ENCODE results near the gene ARHGAP31. TPM values are rescaled to one million over a fixed set of nuclear protein-coding genes. Genes with fewer than 3 reads are reported as not detected.
"Not testable (repeated sequence)": the region's sequence is repeated elsewhere in the genome, so short reads cannot be mapped to it uniquely, and the experiment has no call there.

The ARHGAP31 gene
- total RNA-seq, 1 experiment from 2014 or later: 12.0 TPM

DNA sequence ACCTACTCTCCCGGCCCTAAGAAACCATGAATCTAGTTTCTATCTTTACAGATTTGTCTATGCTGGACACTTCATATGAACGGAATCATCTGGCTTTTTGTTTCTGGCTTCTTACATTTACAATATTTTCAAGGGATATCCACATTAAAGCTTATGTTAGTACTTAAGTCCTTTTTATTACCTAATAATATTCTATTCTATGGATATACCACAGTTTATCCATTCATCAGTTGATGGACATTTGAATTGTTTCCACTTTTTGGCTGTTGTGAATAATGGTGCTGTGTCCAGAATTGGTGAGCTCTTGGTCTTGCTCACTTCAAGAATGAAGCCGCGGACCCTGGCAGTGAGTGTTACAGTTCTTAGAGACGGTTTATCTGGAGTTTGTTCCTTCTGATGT lies 42.6 kb downstream of the ARHGAP31 start:
- Histone ChIP-seq H3K27me3 (replicated peaks; ENCODE audit: insufficient read depth, low read depth, low read length, poor library complexity) (no peaks in the 10 kb centered on the region), H3K36me3 (ENCODE audit: insufficient read depth, low read length, poor library complexity, severe bottlenecking) (no peaks in the 10 kb centered on the region), H3K4me1 (ENCODE audit: insufficient read depth, low read length, poor library complexity, severe bottlenecking) (peaks cover 4% of the 10 kb centered on the region), H3K27ac (ENCODE audit: low read depth, low read length, poor library complexity, severe bottlenecking) (no peak overlapping the region), H3K9me3 (ENCODE audit: low read depth, low read length, poor library complexity, severe bottlenecking) (peaks cover 4% of the 10 kb centered on the region), H3K4me3 (ENCODE audit: low read depth, low read length, poor library complexity, severe bottlenecking) (no peak overlapping the region)
- ChIA-PET CTCF (no interaction called here), POLR2A (ENCODE audit: low non-redundant PET) (no interaction called here)
- no peak for DNase-seq (ENCODE audit: low spot score)
- no TSS peak for BruUV-seq (replicated peaks)
- intact Hi-C loops (cut with micrococcal nuclease; ENCODE audit: unreplicated experiment): no loop called here
- TF ChIP-seq CTCF (conservative IDR thresholded peaks at IDR 0.05; ENCODE audit: low read depth, low read length) (no peak), EZH2 (IDR thresholded peaks at IDR 0.05; ENCODE audit: borderline replicate concordance, low read depth, low read length, poor library complexity, severe bottlenecking) (no peak)

DNA sequence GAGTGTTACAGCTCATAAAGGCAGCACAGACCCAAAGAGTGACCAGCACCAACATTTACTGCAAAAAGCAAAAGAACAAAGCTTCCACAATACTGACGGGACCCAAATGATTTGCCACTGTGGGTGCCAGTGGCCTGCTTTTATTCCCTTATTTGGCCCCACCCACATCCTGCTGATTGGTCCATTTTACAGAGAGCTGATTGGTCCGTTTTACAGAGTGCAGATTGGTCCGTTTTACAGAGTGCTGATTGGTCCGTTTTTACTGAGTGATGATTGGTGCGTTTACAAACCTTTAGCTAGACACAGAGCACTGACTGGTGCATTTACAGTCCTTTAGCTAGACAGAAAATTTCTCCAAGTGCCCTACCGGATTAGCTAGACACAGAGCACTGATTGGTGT lies 43.2 kb downstream of the ARHGAP31 start:
- BruUV-seq (replicated peaks); H3K27ac ChIP-seq (ENCODE audit: low read depth, low read length, poor library complexity, severe bottlenecking); H3K36me3 ChIP-seq (ENCODE audit: insufficient read depth, low read length, poor library complexity, severe bottlenecking); H3K27me3 ChIP-seq (replicated peaks; ENCODE audit: insufficient read depth, low read depth, low read length, poor library complexity); H3K9me3 ChIP-seq (ENCODE audit: low read depth, low read length, poor library complexity, severe bottlenecking); DNase-seq (ENCODE audit: low spot score); intact Hi-C loops (cut with micrococcal nuclease; ENCODE audit: unreplicated experiment); POLR2A ChIA-PET (ENCODE audit: low non-redundant PET); H3K4me3 ChIP-seq (ENCODE audit: low read depth, low read length, poor library complexity, severe bottlenecking); H3K4me1 ChIP-seq (ENCODE audit: insufficient read depth, low read length, poor library complexity, severe bottlenecking); CTCF ChIA-PET: not testable (repeated sequence)

DNA sequence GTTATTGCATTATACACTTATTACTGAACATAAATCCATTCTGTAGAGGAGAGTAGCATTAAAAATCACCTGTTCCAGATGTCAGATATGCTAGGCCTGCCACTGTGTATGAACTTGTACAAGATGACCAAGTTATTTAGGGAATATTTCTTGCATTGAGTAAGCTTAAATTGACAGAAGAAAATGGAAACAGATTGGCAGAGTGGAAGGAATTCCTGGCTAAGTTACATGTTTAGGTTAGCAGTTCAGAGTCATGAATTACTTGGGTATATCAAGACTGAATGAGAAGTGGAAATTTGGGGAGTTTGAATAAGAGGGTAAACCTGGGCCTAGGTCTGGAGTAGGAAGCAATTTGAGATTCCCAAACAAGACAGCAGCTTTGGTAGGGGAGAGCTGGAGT lies 44.6 kb downstream of the ARHGAP31 start:
- Histone ChIP-seq H3K27ac (ENCODE audit: low read depth, low read length, poor library complexity, severe bottlenecking) (no peak overlapping the region), H3K9me3 (ENCODE audit: low read depth, low read length, poor library complexity, severe bottlenecking) (peaks cover 4% of the 10 kb centered on the region), H3K4me3 (ENCODE audit: low read depth, low read length, poor library complexity, severe bottlenecking) (no peak overlapping the region), H3K36me3 (ENCODE audit: insufficient read depth, low read length, poor library complexity, severe bottlenecking) (no peaks in the 10 kb centered on the region), H3K4me1 (ENCODE audit: insufficient read depth, low read length, poor library complexity, severe bottlenecking) (peaks cover 4% of the 10 kb centered on the region), H3K27me3 (replicated peaks; ENCODE audit: insufficient read depth, low read depth, low read length, poor library complexity) (no peaks in the 10 kb centered on the region)
- no TSS peak for BruUV-seq (replicated peaks)
- TF ChIP-seq CTCF (conservative IDR thresholded peaks at IDR 0.05; ENCODE audit: low read depth, low read length) (no peak), EZH2 (IDR thresholded peaks at IDR 0.05; ENCODE audit: borderline replicate concordance, low read depth, low read length, poor library complexity, severe bottlenecking) (no peak)
- intact Hi-C loops (cut with micrococcal nuclease; ENCODE audit: unreplicated experiment): no loop called here
- ChIA-PET POLR2A (ENCODE audit: low non-redundant PET) (no interaction called here), CTCF (no interaction called here)
- no peak for DNase-seq (ENCODE audit: low spot score)

- ChIA-PET CTCF (no interaction called here), POLR2A (ENCODE audit: low non-redundant PET) (no interaction called here)
- H3K36me3 ChIP-seq (ENCODE audit: insufficient read depth, low read length, poor library complexity, severe bottlenecking): no peaks in the 10 kb centered on the region
- TF ChIP-seq EZH2 (IDR thresholded peaks at IDR 0.05; ENCODE audit: borderline replicate concordance, low read depth, low read length, poor library complexity, severe bottlenecking) (no peak), CTCF (conservative IDR thresholded peaks at IDR 0.05; ENCODE audit: low read depth, low read length) (no peak)
- H3K27ac ChIP-seq (ENCODE audit: low read depth, low read length, poor library complexity, severe bottlenecking): no peak overlapping the region
- peaks cover 4% of the 10 kb centered on the region for H3K4me1 ChIP-seq (ENCODE audit: insufficient read depth, low read length, poor library complexity, severe bottlenecking)
- no peak for DNase-seq (ENCODE audit: low spot score)
- no TSS peak for BruUV-seq (replicated peaks)
- H3K27me3 ChIP-seq (replicated peaks; ENCODE audit: insufficient read depth, low read depth, low read length, poor library complexity): no peaks in the 10 kb centered on the region
- no peak overlapping the region for H3K4me3 ChIP-seq (ENCODE audit: low read depth, low read length, poor library complexity, severe bottlenecking)
- H3K9me3 ChIP-seq (ENCODE audit: low read depth, low read length, poor library complexity, severe bottlenecking): peaks cover 4% of the 10 kb centered on the region
- intact Hi-C loops (cut with micrococcal nuclease; ENCODE audit: unreplicated experiment): no loop called here
These were observed 45.8 kb downstream of the ARHGAP31 start for GRCh38 chr3:119340014-119340413.
